ENCODE measurements around the gene MIF. TPM values are rescaled to one million over a fixed set of nuclear protein-coding genes. Genes with fewer than 3 reads are reported as not detected.
"Not testable (repeated sequence)": the region's sequence is repeated elsewhere in the genome, so short reads cannot be mapped to it uniquely, and the experiment has no call there.

MIF gene
- total RNA-seq, 2 experiments from 2014 or later, result 213 to 226 TPM

- intact Hi-C loops (cut with DNase I, micrococcal nuclease), result loop anchor here (1.0 to 10.0 kb wide), 8 partner anchors 19 to 891 kb away; partner anchors contain the start of genes MIF (in 2 of the 2), GNAZ (in 1 of the 2), GUCD1 (in 1 of the 2) and SGSM1 (in 1 of the 2)
- ChIA-PET POLR2A (interaction anchor here (0.6 to 2.6 kb wide), 13 partner anchors 11 to 641 kb away, joined by 3 to 89 read pairs (median 4); partner anchors contain the start of genes CABIN1, GUCD1, MIF and SLC2A11), CTCF (interaction anchor here (1.6 kb wide), 1 partner anchor 20 kb away, joined by 13 read pairs; the partner anchor contains the start of gene MIF)
- Histone ChIP-seq H3K4me3 (ENCODE audit: low read length) (peak overlapping the region; percentile 85), H3K9me3 (ENCODE audit: control insufficient read depth in 1 of 2, insufficient read depth in 1 of 2, low read length in 2 of 2) (no peaks in the 10 kb centered on the region), H3K36me3 (ENCODE audit: insufficient read depth, low read length) (no peaks in the 10 kb centered on the region), H3K4me1 (ENCODE audit: insufficient read depth, low read length) (peaks cover 11% of the 10 kb centered on the region), H3K27ac (ENCODE audit: low read depth in 1 of 2, low read length in 2 of 2) (peak overlapping the region; percentile 81 to 89), H3K27me3 (ENCODE audit: control insufficient read depth in 1 of 2, insufficient read depth in 2 of 2, low read length in 2 of 2) (no peaks in the 10 kb centered on the region)
- TF ChIP-seq, protein P1, sequence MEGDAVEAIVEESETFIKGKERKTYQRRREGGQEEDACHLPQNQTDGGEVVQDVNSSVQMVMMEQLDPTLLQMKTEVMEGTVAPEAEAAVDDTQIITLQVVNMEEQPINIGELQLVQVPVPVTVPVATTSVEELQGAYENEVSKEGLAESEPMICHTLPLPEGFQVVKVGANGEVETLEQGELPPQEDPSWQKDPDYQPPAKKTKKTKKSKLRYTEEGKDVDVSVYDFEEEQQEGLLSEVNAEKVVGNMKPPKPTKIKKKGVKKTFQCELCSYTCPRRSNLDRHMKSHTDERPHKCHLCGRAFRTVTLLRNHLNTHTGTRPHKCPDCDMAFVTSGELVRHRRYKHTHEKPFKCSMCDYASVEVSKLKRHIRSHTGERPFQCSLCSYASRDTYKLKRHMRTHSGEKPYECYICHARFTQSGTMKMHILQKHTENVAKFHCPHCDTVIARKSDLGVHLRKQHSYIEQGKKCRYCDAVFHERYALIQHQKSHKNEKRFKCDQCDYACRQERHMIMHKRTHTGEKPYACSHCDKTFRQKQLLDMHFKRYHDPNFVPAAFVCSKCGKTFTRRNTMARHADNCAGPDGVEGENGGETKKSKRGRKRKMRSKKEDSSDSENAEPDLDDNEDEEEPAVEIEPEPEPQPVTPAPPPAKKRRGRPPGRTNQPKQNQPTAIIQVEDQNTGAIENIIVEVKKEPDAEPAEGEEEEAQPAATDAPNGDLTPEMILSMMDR (IDR thresholded peaks at IDR 0.05), result no peak
- Mint-ChIP-seq H3K4me1 (ENCODE audit: low read depth) (peaks cover 17% of the 10 kb centered on the region), H3K27ac (peak overlapping the region; percentile 85), H3K27me3 (no peaks in the 10 kb centered on the region), H3K4me3 (peak overlapping the region; percentile 88), H3K9me3 (no peaks in the 10 kb centered on the region), H3K36me3 (ENCODE audit: low read depth) (no peaks in the 10 kb centered on the region)
- ATAC-seq (ENCODE audit: poor library complexity) (peak; percentile 99), DNase-seq (peak; percentile 97 to 100 (median 99))
Observed at GRCh38 chr22:23913661-23914353, 19.6 kb downstream of the MIF start.

DNA sequence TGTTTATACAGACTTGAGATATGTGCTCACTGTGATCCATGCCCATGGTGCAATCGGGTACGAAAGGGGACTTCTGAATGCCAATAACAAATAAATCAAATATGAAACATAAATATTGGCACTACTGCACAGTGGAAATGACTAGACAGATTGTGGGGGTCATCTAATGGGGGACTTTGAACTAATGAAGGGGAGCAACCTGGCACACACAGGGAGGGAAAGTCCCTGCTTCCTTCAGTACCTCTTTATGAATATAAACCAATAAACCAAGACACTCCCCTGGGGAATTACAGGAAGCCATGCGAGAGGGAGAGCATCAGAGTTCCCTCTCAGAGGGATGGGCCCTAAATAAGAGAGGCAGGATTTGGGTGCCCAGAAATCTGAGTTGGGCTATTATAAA lies 21.1 kb downstream of the MIF start:
- Mint-ChIP-seq H3K9me3 (no peaks in the 10 kb centered on the region), H3K4me3 (no peak overlapping the region), H3K27ac (no peak overlapping the region), H3K36me3 (ENCODE audit: low read depth) (no peaks in the 10 kb centered on the region), H3K4me1 (ENCODE audit: low read depth) (peaks cover 17% of the 10 kb centered on the region), H3K27me3 (no peaks in the 10 kb centered on the region)
- H3K27me3 ChIP-seq (ENCODE audit: control insufficient read depth in 1 of 2, insufficient read depth in 2 of 2, low read length in 2 of 2), result no peaks in the 10 kb centered on the region
- intact Hi-C loops (cut with DNase I, micrococcal nuclease), result loop anchor here (2.0 to 10.0 kb wide), 4 partner anchors 20 to 890 kb away; partner anchors contain the start of genes GUCD1 (in 1 of the 2), MIF (in 1 of the 2), SGSM1 (in 1 of the 2) and SNRPD3 (in 1 of the 2)
- H3K4me1 ChIP-seq (ENCODE audit: insufficient read depth, low read length), result peaks cover 11% of the 10 kb centered on the region
- ChIA-PET CTCF (no interaction called here), POLR2A (no interaction called here)
- no peaks in the 10 kb centered on the region for H3K9me3 ChIP-seq (ENCODE audit: control insufficient read depth in 1 of 2, insufficient read depth in 1 of 2, low read length in 2 of 2)
- ATAC-seq (ENCODE audit: poor library complexity), result no peak
- TF ChIP-seq, protein P1 (IDR thresholded peaks at IDR 0.05), result no peak
- no peak for DNase-seq
- no peak overlapping the region for H3K4me3 ChIP-seq (ENCODE audit: low read length)
- H3K36me3 ChIP-seq (ENCODE audit: insufficient read depth, low read length), result no peaks in the 10 kb centered on the region
- no peak overlapping the region for H3K27ac ChIP-seq (ENCODE audit: low read depth in 1 of 2, low read length in 2 of 2)

DNA sequence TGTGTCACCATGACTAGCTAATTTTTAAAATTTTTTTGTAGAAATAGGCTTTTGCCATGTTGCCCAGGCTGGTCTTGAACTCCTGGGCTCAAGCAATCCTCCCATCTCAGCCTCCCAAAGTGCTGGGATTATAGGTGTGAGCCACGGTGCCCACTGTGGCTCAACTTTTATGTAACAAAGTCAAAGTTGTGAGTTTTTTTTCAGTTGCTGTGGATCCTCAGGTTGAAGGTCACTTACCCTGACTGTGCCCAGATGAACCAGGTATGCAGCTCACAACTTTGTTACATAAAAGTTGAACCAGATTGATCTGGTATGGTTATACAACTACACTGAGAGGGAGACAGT lies 26.1 kb downstream of the MIF start:
- H3K4me1 ChIP-seq (ENCODE audit: insufficient read depth, low read length); H3K9me3 Mint-ChIP-seq; H3K27ac ChIP-seq (ENCODE audit: low read depth in 1 of 2, low read length in 2 of 2); H3K27me3 Mint-ChIP-seq; H3K4me3 ChIP-seq (ENCODE audit: low read length); ATAC-seq (ENCODE audit: poor library complexity); H3K4me1 Mint-ChIP-seq (ENCODE audit: low read depth); H3K4me3 Mint-ChIP-seq; H3K27me3 ChIP-seq (ENCODE audit: control insufficient read depth in 1 of 2, insufficient read depth in 2 of 2, low read length in 2 of 2); CTCF ChIA-PET; POLR2A ChIA-PET; DNase-seq; H3K36me3 ChIP-seq (ENCODE audit: insufficient read depth, low read length); H3K27ac Mint-ChIP-seq: not testable (repeated sequence)
- peaks cover 25% of the 10 kb centered on the region for H3K36me3 Mint-ChIP-seq (ENCODE audit: low read depth)
- intact Hi-C loops (cut with DNase I, micrococcal nuclease), result loop anchor here in 1 of 2 experiments (10.0 kb wide), 1 partner anchor 55 kb away; the partner anchor contains the start of gene DDT
- peaks cover 9 to 17% of the 10 kb centered on the region in 2 experiments for H3K9me3 ChIP-seq (ENCODE audit: control insufficient read depth in 1 of 2, insufficient read depth in 1 of 2, low read length in 2 of 2)

- peaks cover 35% of the 10 kb centered on the region for H3K36me3 Mint-ChIP-seq (ENCODE audit: low read depth)
- DNase-seq; CTCF ChIA-PET; H3K27me3 ChIP-seq (ENCODE audit: control insufficient read depth in 1 of 2, insufficient read depth in 2 of 2, low read length in 2 of 2); H3K27ac Mint-ChIP-seq; H3K4me3 Mint-ChIP-seq; POLR2A ChIA-PET; H3K36me3 ChIP-seq (ENCODE audit: insufficient read depth, low read length); ATAC-seq (ENCODE audit: poor library complexity); H3K4me1 Mint-ChIP-seq (ENCODE audit: low read depth); H3K4me3 ChIP-seq (ENCODE audit: low read length); H3K4me1 ChIP-seq (ENCODE audit: insufficient read depth, low read length); H3K9me3 Mint-ChIP-seq; H3K27me3 Mint-ChIP-seq; H3K27ac ChIP-seq (ENCODE audit: low read depth in 1 of 2, low read length in 2 of 2): not testable (repeated sequence)
- intact Hi-C loops (cut with DNase I, micrococcal nuclease), result loop anchor here in 1 of 2 experiments (10.0 kb wide), 1 partner anchor 53 kb away; the partner anchor contains the start of gene DDT
- H3K9me3 ChIP-seq (ENCODE audit: control insufficient read depth in 1 of 2, insufficient read depth in 1 of 2, low read length in 2 of 2), result peaks cover 18 to 30% of the 10 kb centered on the region in 2 experiments
Observed at GRCh38 chr22:23921586-23922201, 27.5 kb downstream of the MIF start.
